Stromal cell of bone marrow (primary cell): Measurements from ENCODE around the gene SAP30BP.

Experiments used
- DNase-seq: peaks from one replicate; pipeline ENCODE4 v3.0.0-alpha.2; 2012; ENCODE audit warnings: low read depth

Gene SAP30BP

GRCh38 chr17:75666959-75667790 is at the start of gene SAP30BP, which contains the start of gene RECQL5:
TSS of gene SAP30BP (plus strand) at chr17:75667338. CDS start at chr17:75667373, 35 bp downstream.
TSS of gene RECQL5 (minus strand) at chr17:75667154. CDS start at chr17:75666557, 597 bp downstream.
- DNase-seq, result peak; percentile 96

- no peak for DNase-seq
These were observed 49.5 kb upstream of the SAP30BP start for GRCh38 chr17:75617675-75618074.

DNA sequence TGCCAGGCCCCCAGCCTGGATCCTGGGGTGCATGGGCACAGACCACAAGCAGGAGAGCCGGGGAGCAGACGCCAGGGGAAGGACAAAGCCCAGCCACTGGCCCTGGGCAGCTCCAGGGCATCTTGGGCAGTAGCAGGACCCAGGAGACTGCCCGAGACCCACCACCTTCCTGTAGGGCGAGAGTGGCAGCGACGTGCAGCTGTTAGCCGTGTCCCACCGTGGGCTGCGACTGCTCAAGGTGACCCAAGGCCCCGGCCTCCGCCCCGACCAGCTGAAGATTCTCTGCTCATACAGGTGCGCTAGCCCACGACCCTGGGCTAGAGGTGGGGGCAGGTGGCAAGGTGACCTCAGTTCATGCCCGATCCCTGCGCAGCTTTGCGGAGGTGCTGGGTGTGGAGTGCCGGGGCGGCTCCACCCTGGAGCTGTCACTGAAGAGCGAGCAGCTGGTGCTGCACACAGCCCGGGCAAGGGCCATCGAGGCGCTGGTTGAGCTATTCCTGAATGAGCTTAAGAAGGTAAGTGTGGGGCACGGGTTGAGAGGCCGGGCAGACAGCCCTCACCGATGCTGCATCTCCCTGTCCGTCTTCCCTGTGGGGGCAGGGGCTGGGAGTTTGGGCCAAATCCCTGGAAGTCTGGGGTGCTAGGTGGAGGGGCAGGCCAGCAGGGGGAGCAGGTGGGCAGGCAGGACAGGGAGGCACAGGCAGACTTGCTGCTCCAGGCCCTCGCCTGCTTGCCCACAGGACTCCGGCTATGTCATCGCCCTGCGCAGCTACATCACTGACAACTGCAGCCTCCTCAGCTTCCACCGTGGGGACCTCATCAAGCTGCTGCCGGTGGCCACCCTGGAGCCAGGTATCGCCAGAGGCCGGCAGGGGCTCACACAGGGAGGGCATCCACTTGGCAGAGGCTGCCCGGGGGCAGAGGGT is 47.4 kb upstream of the SAP30BP start:
- DNase-seq, result no peak

DNA sequence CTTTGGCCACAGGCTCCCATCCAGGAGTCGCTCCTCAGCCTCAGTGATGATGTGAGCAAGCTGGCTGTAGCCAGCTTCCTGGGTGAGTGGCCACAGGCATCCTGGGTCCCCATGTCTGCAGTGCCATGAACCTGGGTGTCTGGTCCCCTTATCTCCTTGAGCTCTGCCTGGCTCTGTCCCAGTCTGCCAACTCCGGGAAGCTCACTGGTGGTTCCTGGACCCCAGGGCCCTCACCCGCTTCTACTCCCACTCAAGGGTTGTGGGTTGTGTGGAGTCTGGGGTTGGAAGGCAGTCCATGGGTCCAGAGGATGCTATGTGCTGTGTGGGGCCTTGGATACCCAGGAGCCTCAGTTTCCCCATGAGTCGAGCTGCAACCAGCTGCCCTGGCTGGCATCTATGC is 45.6 kb upstream of the SAP30BP start:
- no peak for DNase-seq

DNA sequence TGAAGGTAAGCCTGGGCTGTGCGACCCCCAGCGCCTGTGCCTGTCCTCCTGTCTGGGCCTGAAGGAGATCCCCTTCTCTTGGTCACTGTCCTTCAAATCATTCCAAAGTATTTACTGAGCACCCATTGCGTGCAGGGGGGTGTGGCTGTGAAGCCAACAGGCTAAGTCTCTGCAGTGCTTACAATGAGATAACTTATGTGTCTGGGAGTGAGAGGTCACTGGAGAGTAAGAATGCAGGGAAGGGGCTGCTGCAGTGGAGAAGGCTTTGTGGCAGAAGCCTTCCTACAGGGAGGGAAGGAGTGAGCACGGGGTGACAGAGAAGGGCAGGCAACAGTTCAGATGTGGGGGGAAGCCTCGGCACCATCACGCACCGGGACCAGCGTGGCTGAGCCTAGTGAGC is 45.1 kb upstream of the SAP30BP start:
- DNase-seq, result no peak

DNA sequence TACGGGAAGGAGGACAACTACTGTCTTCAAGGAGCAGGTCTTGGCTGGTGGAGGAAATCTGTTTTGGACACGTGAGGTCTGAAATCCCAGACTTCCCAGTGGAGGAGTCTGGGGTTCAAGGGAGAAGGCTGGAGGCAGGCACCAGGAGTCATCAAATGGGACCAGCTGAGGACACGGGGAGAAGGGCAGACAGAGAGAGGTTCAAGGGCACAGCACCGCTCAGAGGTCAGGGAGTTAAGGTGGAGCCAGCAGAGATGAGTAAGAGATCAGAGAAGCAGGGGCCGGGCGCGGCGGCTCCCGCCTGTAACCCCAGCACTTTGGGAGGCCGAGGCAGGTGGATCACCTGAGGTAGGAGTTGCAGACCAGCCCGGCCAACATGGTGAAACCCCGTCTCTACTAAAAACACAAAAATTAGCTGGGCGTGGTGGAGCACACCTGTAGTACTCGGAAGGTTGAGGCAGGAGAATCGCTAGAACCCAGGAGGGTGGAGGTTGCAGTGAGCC is 44.3 kb upstream of the SAP30BP start:
- DNase-seq, result no peak

- no peak for DNase-seq
These were observed 43.8 kb upstream of the SAP30BP start for GRCh38 chr17:75623386-75623785.

- DNase-seq, result no peak
These were observed 43.1 kb upstream of the SAP30BP start for GRCh38 chr17:75624021-75624420.

DNA sequence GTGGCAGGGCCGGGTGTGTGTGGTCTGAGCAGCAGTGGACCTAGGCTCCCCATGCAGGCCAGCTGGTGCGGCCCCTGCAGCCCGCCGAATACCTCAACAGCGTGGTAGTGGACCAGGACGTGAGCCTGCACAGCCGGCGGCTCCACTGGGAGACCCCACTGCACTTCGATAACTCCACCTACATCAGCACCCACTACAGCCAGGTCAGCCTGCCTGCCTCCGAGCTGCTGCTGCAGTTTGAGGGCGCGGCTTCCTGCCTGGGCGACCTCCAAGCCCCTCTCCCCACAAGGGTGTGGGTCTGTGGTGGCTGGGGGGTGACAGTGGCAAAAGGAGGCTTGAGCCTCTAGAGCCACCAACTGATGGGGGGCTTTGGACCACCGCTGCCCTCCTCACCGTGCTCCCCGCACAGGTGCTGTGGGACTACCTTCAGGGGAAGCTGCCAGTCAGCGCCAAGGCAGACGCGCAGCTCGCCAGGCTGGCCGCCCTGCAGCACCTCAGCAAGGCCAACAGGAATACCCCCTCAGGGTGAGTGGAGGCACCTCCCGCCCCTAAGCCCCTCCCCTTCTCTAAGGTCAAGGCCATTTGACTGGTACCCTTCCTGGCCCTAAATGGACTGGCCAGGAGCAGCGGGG is 42.3 kb upstream of the SAP30BP start:
- no peak for DNase-seq

DNA sequence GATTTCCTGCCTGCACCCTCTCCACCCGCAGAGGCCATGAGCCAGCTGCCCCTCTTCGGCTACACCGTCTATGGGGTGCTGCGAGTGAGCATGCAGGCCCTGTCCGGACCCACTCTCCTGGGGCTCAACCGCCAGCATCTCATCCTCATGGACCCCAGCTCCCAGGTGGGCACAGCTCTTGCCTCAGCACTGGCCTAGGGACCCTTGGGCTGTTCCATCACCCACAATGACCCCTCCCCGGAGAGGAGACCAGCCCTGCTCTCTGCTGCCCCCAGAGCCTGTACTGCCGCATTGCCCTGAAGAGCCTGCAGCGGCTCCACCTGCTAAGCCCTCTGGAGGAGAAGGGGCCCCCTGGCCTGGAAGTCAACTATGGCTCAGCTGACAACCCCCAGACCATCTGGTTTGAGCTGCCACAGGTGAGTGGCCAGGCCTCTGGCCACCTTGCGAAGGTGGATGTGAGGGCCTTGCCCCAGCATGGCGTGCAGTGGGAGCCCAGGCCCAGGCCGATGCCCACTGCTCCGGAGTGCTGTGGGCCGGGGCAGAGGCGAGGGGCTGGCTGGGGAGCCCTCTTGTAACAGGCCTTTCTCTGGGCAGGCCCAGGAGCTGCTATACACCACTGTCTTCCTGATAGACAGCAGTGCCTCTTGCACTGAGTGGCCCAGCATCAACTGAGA is 41.2 kb upstream of the SAP30BP start:
- no peak for DNase-seq

DNA sequence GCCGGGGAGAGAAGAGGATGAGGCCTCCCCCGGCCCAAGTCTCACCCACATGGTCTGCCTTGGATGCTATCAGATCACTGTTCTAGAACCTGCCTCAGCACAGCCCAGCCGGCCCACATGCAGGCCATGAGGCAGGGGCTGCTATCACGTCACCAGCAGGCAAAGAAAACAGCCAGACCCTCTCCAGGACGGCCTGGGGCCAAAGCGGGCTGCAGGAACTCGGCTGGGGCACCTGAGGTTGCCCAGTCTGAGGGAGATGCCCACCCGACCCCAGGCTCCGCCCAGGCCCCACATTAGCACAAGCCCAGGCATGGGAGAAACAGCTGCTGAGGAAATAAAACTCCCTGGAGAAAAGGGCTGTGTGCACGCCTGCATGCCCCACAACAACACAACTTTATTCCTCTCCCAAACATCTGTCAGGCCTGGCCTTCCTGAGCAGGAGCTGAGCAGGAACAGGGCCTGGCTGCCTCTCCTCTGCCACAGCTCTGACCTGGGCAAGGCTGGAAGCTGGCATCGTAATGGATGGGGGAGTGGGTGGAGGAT is 40.6 kb upstream of the SAP30BP start:
- no peak for DNase-seq

DNA sequence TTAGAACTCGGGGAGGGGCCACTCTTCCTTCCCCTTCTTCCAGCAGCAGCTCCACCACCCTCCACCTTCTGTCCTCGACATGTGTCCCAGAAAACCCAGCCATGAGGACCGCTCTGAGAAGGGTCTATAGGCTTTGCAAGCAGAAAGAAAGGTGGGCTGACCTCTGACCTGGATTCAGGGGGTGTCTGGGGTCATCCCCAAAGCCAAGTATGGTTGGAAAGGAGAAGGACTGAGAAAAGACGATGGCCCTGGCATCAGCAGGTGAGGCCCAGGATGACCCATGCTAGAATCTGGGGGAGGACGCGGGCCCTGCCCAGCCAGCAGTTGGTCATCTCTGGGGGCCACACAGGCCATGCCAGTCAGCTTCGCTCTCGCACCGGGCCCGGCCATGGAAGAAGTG is 40.0 kb upstream of the SAP30BP start:
- no peak for DNase-seq

GRCh38 chr17:75628425-75628824 is 38.7 kb upstream of the SAP30BP start:
- no peak for DNase-seq

DNA sequence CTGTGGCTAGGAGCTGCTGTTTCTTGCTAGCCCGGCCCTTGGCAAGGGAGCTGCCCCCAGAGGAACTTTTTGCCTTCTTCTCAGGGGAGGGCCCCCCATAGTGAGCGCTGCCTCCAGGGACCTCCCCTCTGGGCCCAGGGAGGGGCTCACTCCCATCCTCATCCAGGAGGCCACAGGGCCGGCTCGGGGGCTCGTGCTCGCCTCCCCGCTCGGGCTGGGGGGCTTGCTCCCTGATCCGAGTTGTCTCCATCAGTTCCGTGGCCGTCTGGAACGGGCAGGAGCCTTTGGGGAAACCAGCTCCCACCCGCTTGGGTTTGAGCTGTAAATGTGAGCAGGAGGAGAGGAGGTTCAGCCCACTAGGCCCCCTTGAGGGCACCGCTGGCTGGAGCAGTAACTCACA is 38.0 kb upstream of the SAP30BP start:
- DNase-seq, result no peak

GRCh38 chr17:75630071-75630917 is 36.8 kb upstream of the SAP30BP start:
- no peak for DNase-seq

DNA sequence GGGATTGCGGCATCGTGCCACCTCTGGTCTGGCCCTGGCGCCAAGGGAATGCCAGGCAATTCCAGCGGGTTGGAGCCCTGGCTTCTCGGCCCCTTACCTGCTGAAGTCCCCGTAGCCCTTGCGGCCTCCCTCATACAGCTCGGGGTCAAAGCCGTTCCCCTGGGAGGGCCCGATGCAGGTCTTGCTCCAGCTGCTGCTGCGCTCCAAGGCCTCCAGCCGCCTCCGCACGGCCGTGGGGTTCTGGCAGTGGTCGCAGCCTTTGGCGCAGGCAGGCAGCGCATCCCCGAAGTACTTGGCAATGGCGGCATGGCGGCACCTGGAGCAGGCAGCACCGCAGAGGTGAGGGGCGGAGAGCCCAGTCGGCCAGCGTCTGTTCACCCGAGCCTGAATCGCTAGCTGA is 35.8 kb upstream of the SAP30BP start:
- DNase-seq, result no peak

GRCh38 chr17:75632428-75632827 is 34.7 kb upstream of the SAP30BP start:
- DNase-seq, result no peak

GRCh38 chr17:75632863-75633485 is 34.2 kb upstream of the SAP30BP start, which contains the start of gene SMIM5:
TSS of gene SMIM5 (plus strand) at chr17:75633434. CDS start at chr17:75640202, 6,768 bp downstream.
- DNase-seq, result peak; percentile 79

DNA sequence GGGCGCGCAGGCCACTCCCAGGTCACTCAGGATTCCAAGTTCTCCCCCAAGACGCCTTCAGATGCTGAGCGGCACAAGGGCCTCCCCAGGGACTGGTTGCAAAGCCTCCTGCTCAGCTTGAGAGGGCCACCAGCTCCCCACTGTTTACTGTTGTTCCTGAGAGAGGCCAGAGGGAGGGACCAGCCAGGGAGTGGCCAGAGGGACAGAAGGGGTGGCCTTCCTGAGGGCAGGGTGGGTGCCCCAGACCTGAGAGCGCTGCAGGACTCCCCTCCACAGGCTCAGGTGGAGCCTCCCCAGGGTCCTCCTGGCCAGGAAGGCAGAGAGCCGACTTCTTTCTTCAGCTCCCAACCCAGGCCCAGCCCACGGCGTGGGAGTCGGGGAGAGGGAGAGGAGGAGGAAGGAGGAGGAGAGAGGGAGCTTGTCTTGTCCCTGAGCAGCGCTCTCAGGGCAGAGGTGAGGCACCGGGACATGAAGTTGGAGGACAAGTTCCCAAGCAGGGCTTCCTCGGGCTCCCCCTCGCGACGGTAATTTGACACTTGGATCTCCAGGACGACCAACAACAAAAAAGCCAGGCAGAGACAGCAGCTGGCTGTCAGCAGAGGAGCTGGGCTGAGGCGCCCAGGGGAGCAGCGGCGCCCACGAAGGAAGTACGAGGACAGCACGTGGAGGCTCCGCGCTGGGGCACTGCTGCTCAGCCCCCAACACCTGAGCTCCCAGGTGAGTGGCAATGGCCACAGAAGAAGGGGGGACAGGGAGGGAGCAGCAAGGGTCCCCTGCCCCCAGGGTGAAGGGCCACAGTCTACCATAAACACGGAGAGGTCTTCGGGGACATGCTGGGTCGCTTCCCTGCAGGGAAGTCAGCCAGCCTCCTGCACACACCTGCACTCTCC is 33.4 kb upstream of the SAP30BP start:
- DNase-seq, result peak; percentile 86
